ENCODE data around the gene SOX1. TPM values are rescaled to one million over a fixed set of nuclear protein-coding genes. Genes with fewer than 3 reads are reported as not detected.

Gene SOX1
- total RNA-seq, 1 experiment from 2014 or later, result not detected

- ChIA-PET CTCF (no interaction called here), POLR2A (no interaction called here)
- H3K27me3 Mint-ChIP-seq (ENCODE audit: insufficient read depth, unreplicated experiment), result no peaks in the 10 kb centered on the region
- no peak overlapping the region for H3K27ac Mint-ChIP-seq (ENCODE audit: low read depth, unreplicated experiment)
- no peaks in the 10 kb centered on the region for H3K4me1 Mint-ChIP-seq (ENCODE audit: insufficient read depth, unreplicated experiment)
- no peak overlapping the region for H3K4me3 Mint-ChIP-seq (ENCODE audit: unreplicated experiment)
- BruUV-seq (replicated peaks), result no TSS peak
- DNase-seq (ENCODE audit: unreplicated experiment), result no peak
- no peaks in the 10 kb centered on the region for H3K9me3 Mint-ChIP-seq (ENCODE audit: unreplicated experiment)
- intact Hi-C loops (cut with micrococcal nuclease), result no loop called here
- H3K36me3 Mint-ChIP-seq (ENCODE audit: insufficient read depth, unreplicated experiment), result peaks cover 6% of the 10 kb centered on the region
- TF ChIP-seq, protein P1, sequence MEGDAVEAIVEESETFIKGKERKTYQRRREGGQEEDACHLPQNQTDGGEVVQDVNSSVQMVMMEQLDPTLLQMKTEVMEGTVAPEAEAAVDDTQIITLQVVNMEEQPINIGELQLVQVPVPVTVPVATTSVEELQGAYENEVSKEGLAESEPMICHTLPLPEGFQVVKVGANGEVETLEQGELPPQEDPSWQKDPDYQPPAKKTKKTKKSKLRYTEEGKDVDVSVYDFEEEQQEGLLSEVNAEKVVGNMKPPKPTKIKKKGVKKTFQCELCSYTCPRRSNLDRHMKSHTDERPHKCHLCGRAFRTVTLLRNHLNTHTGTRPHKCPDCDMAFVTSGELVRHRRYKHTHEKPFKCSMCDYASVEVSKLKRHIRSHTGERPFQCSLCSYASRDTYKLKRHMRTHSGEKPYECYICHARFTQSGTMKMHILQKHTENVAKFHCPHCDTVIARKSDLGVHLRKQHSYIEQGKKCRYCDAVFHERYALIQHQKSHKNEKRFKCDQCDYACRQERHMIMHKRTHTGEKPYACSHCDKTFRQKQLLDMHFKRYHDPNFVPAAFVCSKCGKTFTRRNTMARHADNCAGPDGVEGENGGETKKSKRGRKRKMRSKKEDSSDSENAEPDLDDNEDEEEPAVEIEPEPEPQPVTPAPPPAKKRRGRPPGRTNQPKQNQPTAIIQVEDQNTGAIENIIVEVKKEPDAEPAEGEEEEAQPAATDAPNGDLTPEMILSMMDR (IDR thresholded peaks at IDR 0.05; ENCODE audit: unreplicated experiment), result no peak
Measured at GRCh38 chr13:112073245-112074138, 6.5 kb downstream of the SOX1 start.

GRCh38 chr13:112074139-112074865 is 7.4 kb downstream of the SOX1 start:
- BruUV-seq (replicated peaks), result no TSS peak
- Mint-ChIP-seq H3K4me1 (ENCODE audit: insufficient read depth, unreplicated experiment) (no peaks in the 10 kb centered on the region), H3K27ac (ENCODE audit: low read depth, unreplicated experiment) (no peak overlapping the region), H3K9me3 (ENCODE audit: unreplicated experiment) (no peaks in the 10 kb centered on the region), H3K27me3 (ENCODE audit: insufficient read depth, unreplicated experiment) (no peaks in the 10 kb centered on the region), H3K4me3 (ENCODE audit: unreplicated experiment) (no peak overlapping the region), H3K36me3 (ENCODE audit: insufficient read depth, unreplicated experiment) (peaks cover 6% of the 10 kb centered on the region)
- DNase-seq (ENCODE audit: unreplicated experiment), result no peak
- TF ChIP-seq, protein P1 (IDR thresholded peaks at IDR 0.05; ENCODE audit: unreplicated experiment), result no peak
- intact Hi-C loops (cut with micrococcal nuclease), result no loop called here
- POLR2A ChIA-PET, result no interaction called here
- CTCF ChIA-PET, result no interaction called here

- no TSS peak for BruUV-seq (replicated peaks)
- CTCF ChIA-PET, result interaction anchor here (0.6 to 1.6 kb wide), 3 partner anchors 9 to 603 kb away, joined by 3 to 4 read pairs (median 3); no protein-coding TSS in a partner anchor
Measured at GRCh38 chr13:112077729-112078128, 10.8 kb downstream of the SOX1 start.

DNA sequence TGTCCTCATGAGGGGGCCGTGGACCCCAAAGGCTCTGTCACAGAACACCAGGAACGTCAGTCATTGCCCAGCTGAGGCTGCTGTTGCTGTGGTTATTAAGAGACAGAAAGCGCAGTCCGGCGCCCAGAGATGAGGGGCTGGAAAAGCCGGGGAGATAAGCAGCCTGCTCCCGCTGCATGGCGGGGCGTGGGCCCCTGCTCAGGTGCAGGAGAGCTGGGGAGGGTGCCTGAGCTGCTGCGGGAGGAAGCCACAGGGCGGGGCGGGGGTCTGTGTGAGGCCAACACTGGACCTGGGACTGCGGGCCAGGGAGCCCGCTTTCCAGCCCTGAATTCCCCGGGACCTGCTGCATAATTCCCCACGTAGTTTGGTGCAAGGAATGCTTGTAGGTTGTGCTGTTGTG is 11.3 kb downstream of the SOX1 start:
- ChIA-PET POLR2A (no interaction called here), CTCF (no interaction called here)
- TF ChIP-seq, protein P1 (IDR thresholded peaks at IDR 0.05; ENCODE audit: unreplicated experiment), result no peak
- Mint-ChIP-seq H3K36me3 (ENCODE audit: insufficient read depth, unreplicated experiment) (no peaks in the 10 kb centered on the region), H3K9me3 (ENCODE audit: unreplicated experiment) (peaks cover 7% of the 10 kb centered on the region), H3K27ac (ENCODE audit: low read depth, unreplicated experiment) (no peak overlapping the region), H3K27me3 (ENCODE audit: insufficient read depth, unreplicated experiment) (no peaks in the 10 kb centered on the region), H3K4me3 (ENCODE audit: unreplicated experiment) (no peak overlapping the region), H3K4me1 (ENCODE audit: insufficient read depth, unreplicated experiment) (no peaks in the 10 kb centered on the region)
- DNase-seq (ENCODE audit: unreplicated experiment), result no peak
- intact Hi-C loops (cut with micrococcal nuclease), result no loop called here
- BruUV-seq (replicated peaks), result no TSS peak

More at GRCh38 chr13:112077729-112078128, 10.8 kb downstream of the SOX1 start:
- H3K27ac Mint-ChIP-seq (ENCODE audit: low read depth, unreplicated experiment), result no peak overlapping the region
- POLR2A ChIA-PET, result no interaction called here
- no peaks in the 10 kb centered on the region for H3K4me1 Mint-ChIP-seq (ENCODE audit: insufficient read depth, unreplicated experiment)
- H3K9me3 Mint-ChIP-seq (ENCODE audit: unreplicated experiment), result peaks cover 2% of the 10 kb centered on the region
- no peak for DNase-seq (ENCODE audit: unreplicated experiment)
- intact Hi-C loops (cut with micrococcal nuclease), result no loop called here
- TF ChIP-seq, protein P1 (IDR thresholded peaks at IDR 0.05; ENCODE audit: unreplicated experiment), result no peak
- H3K27me3 Mint-ChIP-seq (ENCODE audit: insufficient read depth, unreplicated experiment), result no peaks in the 10 kb centered on the region
- H3K36me3 Mint-ChIP-seq (ENCODE audit: insufficient read depth, unreplicated experiment), result no peaks in the 10 kb centered on the region
- no peak overlapping the region for H3K4me3 Mint-ChIP-seq (ENCODE audit: unreplicated experiment)
